CD4-positive, CD25-positive, alpha-beta regulatory T cell (primary cell): Measurements from ENCODE around the gene STOML3. TPM values are rescaled to one million over a fixed set of nuclear protein-coding genes. Genes with fewer than 3 reads are reported as not detected.

Source experiments
- ATAC-seq, 2 donors: fragments of 150-1000 bp; cut with Tn5 transposase; one replicate each; pipeline ENCODE4 v1.10.0; 2021; ENCODE audit warnings: low read depth in 2 of 2, moderate number of reproducible peaks in 2 of 2, moderate library complexity in 1 of 2
- DNase-seq, 3 donors: peaks; one replicate each; pipeline versions ENCODE4 v3.0.0 to v3.0.0-alpha.2; 2012 to 2022; ENCODE audit warnings: mixed read lengths in 1 of 3
- H3K27ac ChIP-seq: one replicate; pipeline ENCODE4 v1.7.0; 2013; ENCODE audit warnings: mild to moderate bottlenecking, low read length; ENCODE audit not compliant: insufficient read depth, poor library complexity, severe bottlenecking
- H3K27me3 ChIP-seq: one replicate; pipeline ENCODE4 v1.7.0; 2013; ENCODE audit warnings: low read length; ENCODE audit not compliant: control insufficient read depth, insufficient read depth
- H3K36me3 ChIP-seq: one replicate; pipeline ENCODE4 v1.7.0; 2013; ENCODE audit warnings: mild to moderate bottlenecking, low read length, moderate library complexity; ENCODE audit not compliant: control insufficient read depth, insufficient read depth
- H3K4me1 ChIP-seq: 2 replicates; pipeline ENCODE4 v1.7.0; 2013; ENCODE audit warnings: mild to moderate bottlenecking, low read length; ENCODE audit not compliant: insufficient read depth, control insufficient read depth, poor library complexity, severe bottlenecking
- H3K4me3 ChIP-seq: one replicate; pipeline ENCODE4 v1.7.0; 2013; ENCODE audit warnings: low read depth, mild to moderate bottlenecking, low read length, moderate library complexity
- H3K9me3 ChIP-seq, 2 experiments: 1 replicate in 1 of 2; 2 replicates in 1 of 2; pipeline ENCODE4 v1.7.0; 2013; ENCODE audit warnings: low read length in 2 of 2, mild to moderate bottlenecking in 1 of 2, moderate library complexity in 1 of 2; ENCODE audit not compliant: control insufficient read depth in 2 of 2
- H3K27ac Mint-ChIP-seq, 3 donors: one replicate each; pipeline ENCODE4 v1.8.0; 2020 to 2022; ENCODE audit warnings: mild to moderate bottlenecking in 3 of 3, mixed read lengths in 3 of 3, moderate library complexity in 2 of 3
- H3K27me3 Mint-ChIP-seq: one replicate; pipeline ENCODE4 v1.8.0; 2022; ENCODE audit warnings: mild to moderate bottlenecking, mixed read lengths
- H3K36me3 Mint-ChIP-seq: one replicate; pipeline ENCODE4 v1.8.0; 2020; ENCODE audit warnings: mixed read lengths
- H3K4me1 Mint-ChIP-seq, 4 donors: one replicate each; pipeline ENCODE4 v1.8.0; 2020 to 2022; ENCODE audit warnings: mixed read lengths in 4 of 4, mild to moderate bottlenecking in 1 of 4
- H3K4me3 Mint-ChIP-seq, 4 donors: one replicate each; pipeline ENCODE4 v1.8.0; 2020 to 2022; ENCODE audit warnings: mild to moderate bottlenecking in 4 of 4, mixed read lengths in 4 of 4, moderate library complexity in 3 of 4
- H3K9me3 Mint-ChIP-seq, 7 donors: one replicate each; pipeline ENCODE4 v1.8.0; 2020 to 2022; ENCODE audit warnings: mixed read lengths in 7 of 7, mild to moderate bottlenecking in 3 of 7, moderate library complexity in 2 of 7
- polyA plus RNA-seq, 4 donors: library from polyadenylated mRNA; unstranded; fragments of 300-500 nt; fragmentation: Illumina TruSeq; gene quantifications; one replicate each; pipeline ENCODE4 v1.2.3, GENCODE V29; 2021
- total RNA-seq: library from RNA; stranded (reverse); gene quantifications from one replicate; pipeline ENCODE4 v1.2.3, GENCODE V29; 2022

STOML3 gene
- total RNA-seq (not detected), polyA plus RNA-seq (not detected)

GRCh38 chr13:38990693-38991092 lies at the start of gene STOML3:
Gene STOML3 (minus strand): TSS chr13:38990831. CDS start chr13:38990721, 110 bp downstream.
- Mint-ChIP-seq H3K27ac (peak within 1 kb of the TSS in 1 of 3 donors; percentile 44), H3K4me3 (no peak within 1 kb of the TSS), H3K27me3 (no peaks in the 10 kb centered on the region), H3K9me3 (peaks cover 0 to 3% (median 0%) of the 10 kb centered on the region in 7 donors), H3K4me1 (no peaks in the 10 kb centered on the region), H3K36me3 (no peaks in the 10 kb centered on the region)
- Histone ChIP-seq H3K9me3 (no peaks in the 10 kb centered on the region), H3K27me3 (no peaks in the 10 kb centered on the region), H3K27ac (no peak within 1 kb of the TSS), H3K4me1 (no peaks in the 10 kb centered on the region), H3K4me3 (no peak within 1 kb of the TSS), H3K36me3 (no peaks in the 10 kb centered on the region)
- DNase-seq: no peak
- ATAC-seq: no peak

- no peaks in the 10 kb centered on the region for H3K9me3 Mint-ChIP-seq
- H3K36me3 Mint-ChIP-seq: peaks cover 4% of the 10 kb centered on the region
- H3K4me1 Mint-ChIP-seq: peaks cover 20 to 45% (median 34%) of the 10 kb centered on the region in 4 donors
- peaks cover 2% of the 10 kb centered on the region for H3K36me3 ChIP-seq
- H3K27ac ChIP-seq: no peak overlapping the region
- no peaks in the 10 kb centered on the region for H3K9me3 ChIP-seq
- no peak for ATAC-seq
- no peak overlapping the region for H3K4me3 ChIP-seq
- peaks cover 26% of the 10 kb centered on the region for H3K4me1 ChIP-seq
- H3K27me3 ChIP-seq: no peaks in the 10 kb centered on the region
- H3K4me3 Mint-ChIP-seq: peak overlapping the region; percentile 18 to 84 (median 60)
- no peak for DNase-seq
- peak overlapping the region; percentile 23 to 28 (median 27) for H3K27ac Mint-ChIP-seq
- H3K27me3 Mint-ChIP-seq: no peaks in the 10 kb centered on the region
These were observed 49.6 kb upstream of the STOML3 start for GRCh38 chr13:39040206-39040605.

- peaks cover 1% of the 10 kb centered on the region for H3K36me3 ChIP-seq
- H3K27me3 Mint-ChIP-seq: no peaks in the 10 kb centered on the region
- peaks cover 27 to 57% (median 41%) of the 10 kb centered on the region in 4 donors for H3K4me1 Mint-ChIP-seq
- peak overlapping the region; percentile 96 to 98 (median 97) for H3K27ac Mint-ChIP-seq
- H3K27me3 ChIP-seq: no peaks in the 10 kb centered on the region
- H3K4me3 Mint-ChIP-seq: peak overlapping the region; percentile 94 to 99 (median 97)
- no peaks in the 10 kb centered on the region for H3K9me3 ChIP-seq
- DNase-seq: no peak
- H3K4me1 ChIP-seq: peaks cover 37% of the 10 kb centered on the region
- no peak for ATAC-seq
- H3K36me3 Mint-ChIP-seq: peaks cover 4% of the 10 kb centered on the region
- H3K27ac ChIP-seq: peak overlapping the region; percentile 80
- no peaks in the 10 kb centered on the region for H3K9me3 Mint-ChIP-seq
- peak overlapping the region; percentile 95 for H3K4me3 ChIP-seq
These were observed 48.4 kb upstream of the STOML3 start for GRCh38 chr13:39039041-39039440.

- Histone ChIP-seq H3K36me3 (no peaks in the 10 kb centered on the region), H3K27me3 (no peaks in the 10 kb centered on the region), H3K9me3 (no peaks in the 10 kb centered on the region), H3K27ac (peak overlapping the region; percentile 80), H3K4me3 (peak overlapping the region; percentile 95), H3K4me1 (peaks cover 42% of the 10 kb centered on the region)
- peak; percentile 30 to 52 for ATAC-seq
- Mint-ChIP-seq H3K9me3 (no peaks in the 10 kb centered on the region), H3K4me3 (peak overlapping the region; percentile 94 to 99 (median 97)), H3K36me3 (peaks cover 4% of the 10 kb centered on the region), H3K4me1 (peaks cover 32 to 61% (median 46%) of the 10 kb centered on the region in 4 donors), H3K27me3 (no peaks in the 10 kb centered on the region), H3K27ac (peak overlapping the region; percentile 96 to 98 (median 97))
- DNase-seq: peak in 2 of 3 donors; percentile 70 to 78
These were observed 48.0 kb upstream of the STOML3 start for GRCh38 chr13:39038569-39039030.

- H3K36me3 Mint-ChIP-seq: peaks cover 4% of the 10 kb centered on the region
- Histone ChIP-seq H3K36me3 (no peaks in the 10 kb centered on the region), H3K9me3 (no peaks in the 10 kb centered on the region), H3K27ac (peak within 1 kb of the TSS; percentile 80), H3K4me1 (peaks cover 45% of the 10 kb centered on the region), H3K27me3 (no peaks in the 10 kb centered on the region), H3K4me3 (peak within 1 kb of the TSS; percentile 99)
- peaks cover 34 to 66% (median 51%) of the 10 kb centered on the region in 4 donors for H3K4me1 Mint-ChIP-seq
- no peaks in the 10 kb centered on the region for H3K27me3 Mint-ChIP-seq
- peak within 1 kb of the TSS; percentile 97 to 98 (median 98) for H3K27ac Mint-ChIP-seq
- H3K9me3 Mint-ChIP-seq: no peaks in the 10 kb centered on the region
- peak; percentile 80 to 81 for ATAC-seq
- DNase-seq: peak; percentile 70 to 86 (median 83)
- H3K4me3 Mint-ChIP-seq: peak within 1 kb of the TSS; percentile 94 to 99 (median 97)
These were observed 47.4 kb upstream of the STOML3 start, which contains the start of the genes NHLRC3 and PROSER1 for GRCh38 chr13:39037880-39038568. Gene NHLRC3 (plus strand): TSS chr13:39038456. CDS start chr13:39038640, 184 bp downstream. Gene PROSER1 (minus strand): TSS chr13:39038089. CDS start chr13:39037242, 847 bp downstream.

GRCh38 chr13:39037410-39037879 lies 46.8 kb upstream of the STOML3 start:
- no peaks in the 10 kb centered on the region for H3K9me3 ChIP-seq
- no peaks in the 10 kb centered on the region for H3K27me3 Mint-ChIP-seq
- DNase-seq (no peak), ATAC-seq (no peak)
- peak overlapping the region; percentile 94 to 99 (median 97) for H3K4me3 Mint-ChIP-seq
- peaks cover 34 to 65% (median 50%) of the 10 kb centered on the region in 4 donors for H3K4me1 Mint-ChIP-seq
- peak overlapping the region; percentile 99 for H3K4me3 ChIP-seq
- H3K36me3 Mint-ChIP-seq: peaks cover 4% of the 10 kb centered on the region
- H3K27ac ChIP-seq: peak overlapping the region; percentile 80
- H3K36me3 ChIP-seq: no peaks in the 10 kb centered on the region
- no peaks in the 10 kb centered on the region for H3K27me3 ChIP-seq
- peaks cover 45% of the 10 kb centered on the region for H3K4me1 ChIP-seq
- no peaks in the 10 kb centered on the region for H3K9me3 Mint-ChIP-seq
- peak overlapping the region; percentile 97 to 98 (median 98) for H3K27ac Mint-ChIP-seq

- peaks cover 38 to 76% (median 54%) of the 10 kb centered on the region in 4 donors for H3K4me1 Mint-ChIP-seq
- Histone ChIP-seq H3K27me3 (no peaks in the 10 kb centered on the region), H3K36me3 (no peaks in the 10 kb centered on the region), H3K4me3 (peak overlapping the region; percentile 99), H3K27ac (peak overlapping the region; percentile 30), H3K4me1 (peaks cover 45% of the 10 kb centered on the region), H3K9me3 (no peaks in the 10 kb centered on the region)
- H3K36me3 Mint-ChIP-seq: peaks cover 4% of the 10 kb centered on the region
- no peak for ATAC-seq
- no peaks in the 10 kb centered on the region for H3K9me3 Mint-ChIP-seq
- peak in 2 of 3 donors; percentile 23 to 66 for DNase-seq
- H3K27me3 Mint-ChIP-seq: no peaks in the 10 kb centered on the region
- H3K4me3 Mint-ChIP-seq: peak overlapping the region; percentile 94 to 99 (median 97)
- H3K27ac Mint-ChIP-seq: peak overlapping the region; percentile 80 to 98 (median 97)
These were observed 45.6 kb upstream of the STOML3 start for GRCh38 chr13:39036212-39036611.
